Measurements from ENCODE around the gene C9orf72.

The C9orf72 gene

DNA sequence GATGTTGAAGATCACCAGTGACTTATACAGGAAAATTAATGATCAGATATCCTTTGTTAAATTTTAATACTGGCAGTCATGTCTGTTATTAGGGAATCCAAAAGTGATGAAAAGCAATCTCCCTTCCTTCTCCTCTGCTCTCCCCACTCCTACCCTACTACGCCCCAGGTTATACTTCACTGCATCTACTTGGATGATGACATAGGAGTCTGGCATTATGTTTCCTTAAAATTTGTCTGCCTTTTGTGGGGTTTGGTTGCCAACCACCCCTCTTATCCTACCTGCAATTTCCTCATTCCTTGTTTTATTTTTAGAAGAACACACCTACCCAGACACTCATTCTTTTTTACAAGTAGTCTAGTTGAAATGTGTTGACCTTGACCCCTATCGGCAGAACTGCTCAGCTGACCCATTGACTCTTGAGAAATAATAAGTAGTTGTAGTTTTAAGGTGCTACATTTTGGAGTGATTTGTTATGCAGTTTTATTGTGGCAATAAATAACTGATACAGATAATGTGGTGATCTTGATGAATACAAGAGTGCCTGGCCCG, 38.5 kb downstream of the C9orf72 start:
- TF ChIP-seq POLR2AphosphoS5 (IDR thresholded peaks at IDR 0.05; ENCODE audit: borderline replicate concordance, low read depth, low read length) (no peak), FOXP2 (optimal IDR thresholded peaks at IDR 0.05; ENCODE audit: control extremely low read depth, extremely low read length, insufficient read depth) (no peak), EZH2 (IDR thresholded peaks at IDR 0.05) (no peak)
- H3K36me3 ChIP-seq (ENCODE audit: insufficient read depth, low read length) = no peaks in the 10 kb centered on the region
- no peak for DNase-seq (ENCODE audit: low read depth, low spot score)
- no peaks in the 10 kb centered on the region for H3K9me3 ChIP-seq (ENCODE audit: low read depth, low read length)
- H3K4me3 ChIP-seq = no peak overlapping the region
- H3K27ac ChIP-seq = no peak overlapping the region
- no peak overlapping the region for H3K9ac ChIP-seq (ENCODE audit: insufficient read length)

DNA sequence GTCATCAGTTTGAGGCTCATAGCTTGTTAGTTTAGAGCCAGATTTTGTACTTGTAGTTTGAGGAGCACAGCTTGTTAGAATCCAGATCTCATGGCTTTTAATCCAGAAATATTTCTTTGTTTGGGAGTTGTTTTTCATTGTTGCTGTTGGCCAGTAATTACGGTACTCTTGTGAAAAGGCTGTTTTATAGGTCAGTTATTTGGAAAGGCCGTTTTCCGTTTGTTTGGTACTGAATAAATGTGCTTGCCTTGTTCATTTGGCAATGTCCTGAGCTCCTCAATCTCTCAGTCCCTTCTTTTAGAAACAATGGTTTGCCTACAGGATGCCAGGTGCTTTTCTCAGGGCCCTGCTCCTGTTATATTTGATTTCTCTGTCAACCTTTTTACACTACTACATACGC, 39.1 kb downstream of the C9orf72 start:
- no peak for TF ChIP-seq EZH2 (IDR thresholded peaks at IDR 0.05)
- TF ChIP-seq FOXP2 (optimal IDR thresholded peaks at IDR 0.05; ENCODE audit: control extremely low read depth, extremely low read length, insufficient read depth) = no peak
- TF ChIP-seq POLR2AphosphoS5 (IDR thresholded peaks at IDR 0.05; ENCODE audit: borderline replicate concordance, low read depth, low read length) = no peak
- no peak for DNase-seq (ENCODE audit: low read depth, low spot score)

DNA sequence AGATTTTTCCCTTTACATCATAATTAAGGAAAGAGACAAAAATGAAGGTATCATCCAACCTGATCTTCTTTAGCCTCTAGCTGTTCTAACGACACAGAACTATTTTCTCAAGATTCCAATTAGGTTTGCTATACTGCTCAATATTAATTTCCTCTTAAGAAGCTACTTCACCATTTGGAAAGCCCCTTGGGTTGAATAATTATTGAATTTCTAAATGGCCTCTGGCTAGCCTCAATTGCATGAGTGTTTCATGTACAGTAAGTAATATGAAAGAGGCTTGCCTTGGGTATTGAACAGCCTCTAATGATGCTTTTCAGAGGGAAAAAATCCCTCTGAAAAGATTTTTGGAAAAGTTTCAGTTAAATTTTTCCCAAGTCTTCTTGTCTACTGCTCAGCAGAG, 40.0 kb downstream of the C9orf72 start:
- Histone ChIP-seq H3K9me3 (ENCODE audit: low read depth, low read length) (no peaks in the 10 kb centered on the region), H3K36me3 (ENCODE audit: insufficient read depth, low read length) (no peaks in the 10 kb centered on the region), H3K27ac (no peak overlapping the region), H3K4me3 (no peak overlapping the region), H3K9ac (ENCODE audit: insufficient read length) (no peak overlapping the region)
- TF ChIP-seq EZH2 (IDR thresholded peaks at IDR 0.05) = no peak
- no peak for TF ChIP-seq POLR2AphosphoS5 (IDR thresholded peaks at IDR 0.05; ENCODE audit: borderline replicate concordance, low read depth, low read length)
- no peak for TF ChIP-seq FOXP2 (optimal IDR thresholded peaks at IDR 0.05; ENCODE audit: control extremely low read depth, extremely low read length, insufficient read depth)
- DNase-seq (ENCODE audit: low read depth, low spot score) = no peak

More for the DNA sequence above, 39.1 kb downstream of the C9orf72 start:
- Histone ChIP-seq H3K27ac (no peak overlapping the region), H3K9ac (ENCODE audit: insufficient read length) (no peak overlapping the region), H3K4me3 (no peak overlapping the region), H3K9me3 (ENCODE audit: low read depth, low read length) (no peaks in the 10 kb centered on the region), H3K36me3 (ENCODE audit: insufficient read depth, low read length) (no peaks in the 10 kb centered on the region)

DNA sequence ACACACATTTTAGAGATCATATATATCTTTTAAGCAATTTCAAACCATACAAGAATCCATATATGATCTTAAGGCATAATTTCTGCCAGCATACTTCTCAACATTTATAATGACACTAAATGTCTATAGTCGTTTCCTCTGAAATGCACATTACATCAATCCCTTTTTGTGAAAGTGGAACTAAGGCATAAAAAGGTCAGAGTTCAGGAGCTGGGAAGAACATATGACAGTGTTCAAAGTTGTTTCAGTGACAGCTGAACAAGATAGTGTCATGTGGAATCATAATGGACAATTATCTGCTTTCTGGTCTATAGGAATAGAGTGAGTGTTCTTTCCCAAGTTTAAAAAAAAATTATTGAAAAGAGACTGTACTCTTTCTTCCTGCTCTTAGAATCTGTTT, 41.2 kb downstream of the C9orf72 start:
- H3K9me3 ChIP-seq (ENCODE audit: low read depth, low read length) = no peaks in the 10 kb centered on the region
- no peak overlapping the region for H3K9ac ChIP-seq (ENCODE audit: insufficient read length)
- no peaks in the 10 kb centered on the region for H3K36me3 ChIP-seq (ENCODE audit: insufficient read depth, low read length)
- H3K27ac ChIP-seq = no peak overlapping the region
- TF ChIP-seq EZH2 (IDR thresholded peaks at IDR 0.05) (no peak), FOXP2 (optimal IDR thresholded peaks at IDR 0.05; ENCODE audit: control extremely low read depth, extremely low read length, insufficient read depth) (no peak), POLR2AphosphoS5 (IDR thresholded peaks at IDR 0.05; ENCODE audit: borderline replicate concordance, low read depth, low read length) (no peak)
- no peak for DNase-seq (ENCODE audit: low read depth, low spot score)
- H3K4me3 ChIP-seq = no peak overlapping the region

DNA sequence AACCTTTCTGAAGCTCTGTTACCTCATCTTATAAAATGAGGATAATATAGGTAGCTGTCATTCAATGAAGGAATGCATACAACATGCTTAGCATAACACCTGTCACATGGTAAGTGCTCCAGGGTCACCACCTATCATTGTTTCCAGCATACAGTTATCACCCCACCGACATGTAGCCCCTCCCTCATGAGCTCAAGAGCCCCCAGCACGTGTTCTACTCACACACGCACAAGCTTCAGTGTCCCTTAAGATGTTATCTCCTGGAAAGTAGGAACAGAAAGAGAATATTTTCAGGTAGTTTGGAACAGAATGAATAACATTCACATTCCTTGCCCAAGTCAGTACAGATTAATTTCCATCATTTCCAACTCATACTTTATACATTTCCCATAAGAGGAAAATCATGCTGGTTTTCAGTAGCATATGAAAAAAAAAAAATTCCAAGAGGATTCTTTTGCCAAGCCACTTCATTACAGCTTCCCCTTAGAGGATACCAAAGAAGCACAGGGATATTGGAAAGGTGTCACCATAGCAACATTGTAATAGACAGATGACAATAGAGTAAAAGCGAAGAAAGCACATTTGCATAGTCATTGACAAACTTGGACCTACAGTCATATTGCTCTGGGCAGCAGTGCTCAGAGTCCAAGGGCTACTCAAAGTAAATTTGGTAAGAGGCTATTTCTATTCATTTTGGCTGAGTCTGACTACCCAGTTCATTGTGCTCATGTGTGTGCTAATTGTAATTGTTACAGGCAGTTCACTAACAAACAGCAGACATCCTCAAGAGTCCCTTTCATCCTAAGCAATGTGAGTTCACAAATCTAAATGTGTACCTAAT, 42.1 kb downstream of the C9orf72 start:
- Histone ChIP-seq H3K27ac (no peak overlapping the region), H3K4me3 (no peak overlapping the region), H3K9ac (ENCODE audit: insufficient read length) (no peak overlapping the region), H3K9me3 (ENCODE audit: low read depth, low read length) (no peaks in the 10 kb centered on the region), H3K36me3 (ENCODE audit: insufficient read depth, low read length) (no peaks in the 10 kb centered on the region)
- DNase-seq (ENCODE audit: low read depth, low spot score) = no peak
- TF ChIP-seq FOXP2 (optimal IDR thresholded peaks at IDR 0.05; ENCODE audit: control extremely low read depth, extremely low read length, insufficient read depth) (no peak), POLR2AphosphoS5 (IDR thresholded peaks at IDR 0.05; ENCODE audit: borderline replicate concordance, low read depth, low read length) (no peak), EZH2 (IDR thresholded peaks at IDR 0.05) (no peak)

DNA sequence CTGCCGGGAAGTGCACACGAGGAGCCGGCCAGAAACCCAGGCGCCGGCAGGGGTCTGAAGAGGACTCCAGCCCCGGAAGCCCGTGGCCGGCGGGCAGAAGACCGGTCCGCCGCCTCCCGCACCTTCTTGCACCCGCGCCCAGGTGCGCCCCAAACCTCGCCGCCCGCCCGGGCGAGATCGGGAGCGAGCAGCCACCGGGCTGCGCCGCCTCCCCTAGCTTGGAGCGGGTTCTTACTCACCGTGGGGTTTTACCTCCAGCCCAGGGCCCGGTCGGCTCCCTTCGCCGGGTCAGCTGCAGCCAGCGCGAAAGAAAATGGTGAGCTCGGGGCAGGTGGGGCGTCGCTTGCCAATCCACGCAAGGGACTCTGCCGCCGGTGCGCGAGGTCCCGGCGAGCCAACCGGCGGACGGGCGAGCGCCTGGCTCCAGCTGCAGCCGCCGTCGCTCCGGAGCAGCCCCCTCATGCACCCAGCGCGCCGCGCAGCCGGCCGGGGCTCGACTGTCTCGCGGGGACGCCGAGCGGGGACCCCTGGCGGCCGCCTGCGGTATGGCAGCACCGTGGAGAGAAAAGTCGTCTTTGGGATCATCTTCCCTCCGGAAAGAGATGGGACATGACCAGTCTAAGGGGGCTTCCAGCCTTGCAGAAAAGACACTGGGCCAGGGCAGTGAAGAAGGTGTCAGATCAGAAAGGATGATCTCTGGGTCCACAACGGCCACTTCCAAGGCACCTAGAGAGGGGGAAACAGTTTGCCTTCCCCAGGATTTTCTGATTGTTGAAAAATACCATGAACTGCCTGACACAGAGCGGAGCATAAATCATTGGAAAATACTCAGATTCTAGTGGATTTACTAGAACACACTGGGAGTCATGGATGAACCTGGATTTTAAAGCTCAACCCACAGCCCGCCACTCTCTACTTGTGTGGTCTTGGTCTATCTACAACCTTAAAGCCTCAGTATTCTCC, 43.7 kb downstream of the C9orf72 start, which contains the start of gene MOB3B:
MOB3B (minus strand) TSS at position 499 of the 963 bp plus-strand sequence. CDS start 74,264 bp downstream, outside the sequence.
- TF ChIP-seq POLR2AphosphoS5 (IDR thresholded peaks at IDR 0.05; ENCODE audit: borderline replicate concordance, low read depth, low read length) = no peak
- TF ChIP-seq FOXP2 (optimal IDR thresholded peaks at IDR 0.05; ENCODE audit: control extremely low read depth, extremely low read length, insufficient read depth) = no peak
- no peak for TF ChIP-seq EZH2 (IDR thresholded peaks at IDR 0.05)
- H3K27ac ChIP-seq = no peak within 1 kb of the TSS
- no peak for DNase-seq (ENCODE audit: low read depth, low spot score)
- H3K36me3 ChIP-seq (ENCODE audit: insufficient read depth, low read length) = no peaks in the 10 kb centered on the region
- peak within 1 kb of the TSS; percentile 60 for H3K9ac ChIP-seq (ENCODE audit: insufficient read length)
- H3K4me3 ChIP-seq = peak within 1 kb of the TSS; percentile 88
- H3K9me3 ChIP-seq (ENCODE audit: low read depth, low read length) = no peaks in the 10 kb centered on the region

DNA sequence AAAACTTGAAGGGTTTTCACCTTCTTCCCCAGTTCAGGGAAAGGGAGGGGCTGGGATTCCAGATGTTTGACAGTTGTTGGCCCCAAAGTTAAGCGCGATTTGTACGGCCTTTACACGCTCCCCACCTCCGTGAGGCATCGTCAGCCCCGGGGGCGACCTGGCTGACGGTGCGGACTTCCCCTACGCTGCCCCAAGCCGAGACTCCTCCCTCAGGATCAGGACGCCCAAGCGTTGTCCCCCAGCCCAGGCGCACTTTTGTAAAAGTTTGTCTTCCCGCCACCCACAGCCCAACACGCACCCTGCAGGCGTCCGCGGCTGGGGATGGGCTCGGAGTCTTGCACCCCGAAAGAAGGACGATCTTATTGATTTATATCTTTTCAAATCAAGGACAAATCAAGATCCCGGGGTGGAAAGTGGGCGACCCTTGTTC, 44.4 kb downstream of the C9orf72 start:
- TF ChIP-seq EZH2 (IDR thresholded peaks at IDR 0.05) = no peak
- TF ChIP-seq FOXP2 (optimal IDR thresholded peaks at IDR 0.05; ENCODE audit: control extremely low read depth, extremely low read length, insufficient read depth) = no peak
- Histone ChIP-seq H3K9ac (ENCODE audit: insufficient read length) (peak overlapping the region; percentile 60), H3K9me3 (ENCODE audit: low read depth, low read length) (no peaks in the 10 kb centered on the region), H3K27ac (no peak overlapping the region), H3K36me3 (ENCODE audit: insufficient read depth, low read length) (no peaks in the 10 kb centered on the region), H3K4me3 (peak overlapping the region; percentile 88)
- no peak for DNase-seq (ENCODE audit: low read depth, low spot score)

Data from SK-N-MC (cell line).